DOHH2 (cell line): ENCODE data around the gene NHLH1.

Source experiments
- H3F3A ChIP-seq: fragments of 200-600 bp; sonication (generic), shearing (Covaris generic); 2 replicates; pipeline ENCODE4 v1.6.0; 2016; ENCODE audit warnings: antibody characterized with exemption, mild to moderate bottlenecking; ENCODE audit not compliant: control insufficient read depth, insufficient read depth
- H3K27ac ChIP-seq: fragments of 200-600 bp; sonication (generic); 2 replicates; pipeline ENCODE4 v1.5.1; 2014; ENCODE audit warnings: low read depth, mild to moderate bottlenecking, low read length, moderate library complexity
- H3K27me3 ChIP-seq: fragments of 200-600 bp; sonication (generic); 2 replicates; pipeline ENCODE4 v1.6.1; 2014; ENCODE audit warnings: mild to moderate bottlenecking, low read length, mixed read lengths; ENCODE audit not compliant: control insufficient read depth
- H3K36me3 ChIP-seq: fragments of 200-600 bp; sonication (generic); 2 replicates; pipeline ENCODE4 v1.6.1; 2014; ENCODE audit warnings: mild to moderate bottlenecking, low read length, moderate library complexity, mixed read lengths; ENCODE audit not compliant: control insufficient read depth
- H3K4me1 ChIP-seq: fragments of 200-600 bp; sonication (generic); 2 replicates; pipeline ENCODE4 v1.6.1; 2014; ENCODE audit warnings: mild to moderate bottlenecking, low read length, mixed read lengths; ENCODE audit not compliant: control insufficient read depth
- H3K4me2 ChIP-seq: fragments of 200-600 bp; sonication (generic); 2 replicates; pipeline ENCODE4 v1.6.0; 2014; ENCODE audit warnings: mild to moderate bottlenecking, low read length, moderate library complexity
- H3K4me3 ChIP-seq: fragments of 200-600 bp; sonication (generic); 2 replicates; pipeline ENCODE4 v1.5.1; 2014; ENCODE audit warnings: mild to moderate bottlenecking, low read length, mixed read lengths
- H3K79me2 ChIP-seq: fragments of 200-600 bp; sonication (generic); 2 replicates; pipeline ENCODE4 v1.6.1; 2014; ENCODE audit warnings: mild to moderate bottlenecking, low read length, mixed read lengths; ENCODE audit not compliant: control insufficient read depth
- H3K9me2 ChIP-seq: fragments of 200-600 bp; sonication (generic); replicated peaks from 2 replicates; pipeline ENCODE4 v1.6.1; 2014; ENCODE audit warnings: mild to moderate bottlenecking, low read length, mixed read lengths; ENCODE audit not compliant: control insufficient read depth
- H3K9me3 ChIP-seq: fragments of 200-600 bp; sonication (generic); 2 replicates; pipeline ENCODE4 v1.6.1; 2014; ENCODE audit warnings: antibody characterized with exemption, low read length, mixed read lengths; ENCODE audit not compliant: control insufficient read depth, insufficient read depth
- H4K20me1 ChIP-seq: fragments of 200-600 bp; sonication (generic); 2 replicates; pipeline ENCODE4 v1.6.0; 2014; ENCODE audit warnings: low read depth, mild to moderate bottlenecking, antibody characterized with exemption, low read length, moderate library complexity; ENCODE audit not compliant: control insufficient read depth, insufficient read depth
- CTCF ChIP-seq: fragments of 200-600 bp; sonication (generic); IDR thresholded peaks from one replicate; pipeline ENCODE4 v1.5.1; 2014; ENCODE audit warnings: antibody characterized with exemption, mild to moderate bottlenecking, low read depth, low read length; ENCODE audit not compliant: poor library complexity, severe bottlenecking
- EZH2phosphoT487 ChIP-seq: fragments of 200-600 bp; sonication (generic); IDR thresholded peaks from 2 replicates; pipeline ENCODE4 v1.6.1; 2017; ENCODE audit warnings: borderline replicate concordance, mild to moderate bottlenecking, antibody characterized with exemption, low read length, moderate library complexity, mixed read lengths

Gene NHLH1

GRCh38 chr1:160359559-160360226, 7.2 kb upstream of the NHLH1 start:
- no peaks in the 10 kb centered on the region for H3F3A ChIP-seq
- no peaks in the 10 kb centered on the region for H3K79me2 ChIP-seq
- H3K9me2 ChIP-seq = no peaks in the 10 kb centered on the region
- no peaks in the 10 kb centered on the region for H3K27me3 ChIP-seq
- TF ChIP-seq CTCF = no peak
- TF ChIP-seq EZH2phosphoT487 = no peak
- no peak overlapping the region for H3K4me3 ChIP-seq
- H3K27ac ChIP-seq = no peak overlapping the region
- H3K36me3 ChIP-seq = peaks cover 42% of the 10 kb centered on the region
- H3K4me1 ChIP-seq = no peaks in the 10 kb centered on the region
- H3K9me3 ChIP-seq = no peaks in the 10 kb centered on the region
- no peaks in the 10 kb centered on the region for H4K20me1 ChIP-seq
- no peak overlapping the region for H3K4me2 ChIP-seq

- H3K27ac ChIP-seq = no peak overlapping the region
- H3K9me3 ChIP-seq = no peaks in the 10 kb centered on the region
- H3F3A ChIP-seq = no peaks in the 10 kb centered on the region
- no peaks in the 10 kb centered on the region for H3K27me3 ChIP-seq
- TF ChIP-seq CTCF = no peak
- TF ChIP-seq EZH2phosphoT487 = no peak
- no peaks in the 10 kb centered on the region for H4K20me1 ChIP-seq
- no peaks in the 10 kb centered on the region for H3K4me1 ChIP-seq
- no peaks in the 10 kb centered on the region for H3K79me2 ChIP-seq
- H3K4me3 ChIP-seq = no peak overlapping the region
- peaks cover 36% of the 10 kb centered on the region for H3K36me3 ChIP-seq
- H3K4me2 ChIP-seq = no peak overlapping the region
- H3K9me2 ChIP-seq = no peaks in the 10 kb centered on the region
Measured at GRCh38 chr1:160360227-160360695, 6.6 kb upstream of the NHLH1 start.

GRCh38 chr1:160361199-160361598, 5.7 kb upstream of the NHLH1 start:
- Histone ChIP-seq H3K9me3 (no peaks in the 10 kb centered on the region), H3K4me1 (no peaks in the 10 kb centered on the region), H3K27me3 (no peaks in the 10 kb centered on the region), H3K27ac (no peak overlapping the region), H3K4me2 (no peak overlapping the region), H3K4me3 (no peak overlapping the region), H3F3A (no peaks in the 10 kb centered on the region), H4K20me1 (no peaks in the 10 kb centered on the region), H3K9me2 (no peaks in the 10 kb centered on the region), H3K36me3 (peaks cover 27% of the 10 kb centered on the region), H3K79me2 (no peaks in the 10 kb centered on the region)
- no peak for TF ChIP-seq EZH2phosphoT487
- TF ChIP-seq CTCF = no peak
